HG03039 (cell line): Measurements from ENCODE around the gene TSPAN9.

Experiments
- ATAC-seq: cut with Tn5 transposase; IDR thresholded peaks from one replicate; pipeline ENCODE4 v1.9.1; 2021; ENCODE audit warnings: mild to moderate bottlenecking, moderate library complexity; ENCODE audit not compliant: unreplicated experiment

Gene TSPAN9, protein sequence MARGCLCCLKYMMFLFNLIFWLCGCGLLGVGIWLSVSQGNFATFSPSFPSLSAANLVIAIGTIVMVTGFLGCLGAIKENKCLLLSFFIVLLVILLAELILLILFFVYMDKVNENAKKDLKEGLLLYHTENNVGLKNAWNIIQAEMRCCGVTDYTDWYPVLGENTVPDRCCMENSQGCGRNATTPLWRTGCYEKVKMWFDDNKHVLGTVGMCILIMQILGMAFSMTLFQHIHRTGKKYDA

DNA sequence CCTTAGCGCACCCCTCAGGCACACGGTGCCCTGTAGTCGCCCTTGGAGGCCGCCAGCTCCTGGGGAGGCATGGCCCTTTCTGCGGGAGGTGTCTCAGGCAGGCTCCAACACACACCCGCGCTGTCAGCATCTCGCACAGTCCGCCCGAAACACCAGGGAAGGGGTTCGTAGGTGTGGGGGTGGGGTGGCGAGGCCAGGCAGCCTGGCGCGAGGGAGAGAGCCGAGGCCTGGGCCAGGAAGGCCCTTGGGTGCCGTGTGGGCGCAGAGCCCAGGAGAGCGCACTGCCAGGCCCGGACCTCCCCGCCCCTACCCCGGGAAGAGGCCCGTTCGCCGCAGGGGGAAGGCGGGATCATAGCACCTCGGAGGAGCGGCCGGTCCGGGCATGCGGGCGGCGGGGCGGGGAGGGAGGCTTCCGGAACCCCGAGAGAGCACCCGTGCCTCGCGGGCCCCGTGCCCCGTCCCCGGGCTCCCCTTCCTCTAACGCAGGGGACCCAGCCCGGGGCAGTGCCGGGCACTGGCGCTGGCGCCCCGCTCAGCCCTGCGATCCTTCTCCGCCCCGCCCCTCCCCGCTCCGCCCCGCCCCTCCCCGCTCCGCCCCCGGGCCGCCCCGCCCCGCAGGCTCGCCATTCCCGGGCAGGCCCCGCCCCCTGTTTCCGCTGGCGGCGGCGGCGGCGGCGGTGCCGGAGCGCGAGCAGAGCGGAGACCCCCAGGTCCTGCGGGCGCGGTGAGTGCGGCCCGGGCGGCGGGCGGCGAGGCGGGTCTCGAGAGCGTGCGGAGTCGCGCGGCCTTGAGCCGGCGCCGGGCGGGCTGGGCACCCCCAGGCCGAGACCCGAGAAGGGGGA, at the start of gene TSPAN9:
TSS of gene TSPAN9 (plus strand) at position 650 of the 842 bp plus-strand sequence. CDS start 123,815 bp downstream, outside the sequence.
- peak; percentile 62 for ATAC-seq

DNA sequence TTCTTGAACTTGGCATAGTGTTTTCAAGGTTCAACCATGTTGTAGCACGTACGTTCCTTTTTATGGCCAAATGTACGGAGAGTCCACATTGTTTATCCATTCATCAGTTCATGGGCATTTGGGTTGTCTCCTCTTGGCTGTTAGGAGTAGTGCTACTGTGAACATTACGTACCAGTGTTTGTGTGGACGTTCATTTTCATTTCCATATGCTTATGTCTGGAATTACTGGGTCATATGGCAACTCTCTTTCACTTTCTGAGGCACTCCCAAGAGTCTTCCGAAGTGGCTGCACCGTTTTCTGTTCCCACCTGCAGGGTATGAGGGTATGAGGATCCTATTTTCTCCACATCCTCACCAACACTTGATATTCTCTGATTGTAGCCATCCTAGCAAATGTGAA, 49.1 kb upstream of the TSPAN9 start:
- ATAC-seq = no peak

DNA sequence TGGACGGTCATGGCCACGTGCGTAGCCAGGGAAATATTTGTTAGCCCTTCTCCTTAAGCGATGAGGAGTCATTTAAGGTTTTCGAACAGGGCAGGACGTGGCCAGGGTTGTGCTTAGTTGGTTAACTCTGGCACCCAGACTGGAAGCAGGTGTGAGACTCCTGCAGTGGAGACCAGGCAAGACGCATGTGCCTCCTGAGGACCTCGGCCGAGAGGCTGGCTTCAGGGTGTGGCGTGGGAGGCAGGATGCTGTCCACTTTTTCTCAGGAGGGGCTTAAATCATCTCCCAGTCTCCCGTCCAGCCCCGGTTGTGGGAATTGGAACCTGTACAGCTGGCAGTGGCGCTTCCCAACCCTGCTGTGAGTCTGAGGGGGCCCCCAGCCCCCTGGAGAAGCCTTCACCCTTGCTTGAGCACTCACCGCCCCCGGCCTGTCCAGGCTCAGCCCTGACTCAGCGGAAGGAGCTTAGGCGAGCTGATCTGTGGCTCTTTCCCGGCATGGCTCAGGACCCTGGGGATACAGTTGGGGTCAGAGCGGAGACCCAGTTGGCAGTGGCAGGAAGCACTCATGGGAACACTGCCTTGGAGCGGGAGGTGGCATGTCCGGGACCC, 46.3 kb upstream of the TSPAN9 start:
- no peak for ATAC-seq

DNA sequence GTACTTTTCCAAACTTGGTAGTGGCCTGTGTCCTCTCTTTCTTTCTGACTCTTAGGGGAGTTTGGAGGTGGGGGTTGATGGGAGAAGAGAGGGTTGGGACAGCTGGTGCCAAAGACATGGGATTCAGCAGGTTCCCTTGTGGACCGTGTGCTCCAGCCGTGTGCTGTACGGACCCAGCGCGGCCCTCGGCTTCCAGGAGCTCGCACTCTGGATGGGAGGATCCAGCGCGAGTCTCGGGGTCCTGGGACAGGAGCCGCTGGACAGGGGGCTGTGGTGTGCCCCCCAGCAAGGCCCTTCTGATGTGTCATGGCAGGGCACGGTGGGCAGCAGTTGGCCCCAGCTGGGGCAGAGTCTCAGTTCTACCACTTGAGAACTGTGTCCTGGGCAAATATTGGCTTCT, 45.0 kb upstream of the TSPAN9 start:
- ATAC-seq = no peak

DNA sequence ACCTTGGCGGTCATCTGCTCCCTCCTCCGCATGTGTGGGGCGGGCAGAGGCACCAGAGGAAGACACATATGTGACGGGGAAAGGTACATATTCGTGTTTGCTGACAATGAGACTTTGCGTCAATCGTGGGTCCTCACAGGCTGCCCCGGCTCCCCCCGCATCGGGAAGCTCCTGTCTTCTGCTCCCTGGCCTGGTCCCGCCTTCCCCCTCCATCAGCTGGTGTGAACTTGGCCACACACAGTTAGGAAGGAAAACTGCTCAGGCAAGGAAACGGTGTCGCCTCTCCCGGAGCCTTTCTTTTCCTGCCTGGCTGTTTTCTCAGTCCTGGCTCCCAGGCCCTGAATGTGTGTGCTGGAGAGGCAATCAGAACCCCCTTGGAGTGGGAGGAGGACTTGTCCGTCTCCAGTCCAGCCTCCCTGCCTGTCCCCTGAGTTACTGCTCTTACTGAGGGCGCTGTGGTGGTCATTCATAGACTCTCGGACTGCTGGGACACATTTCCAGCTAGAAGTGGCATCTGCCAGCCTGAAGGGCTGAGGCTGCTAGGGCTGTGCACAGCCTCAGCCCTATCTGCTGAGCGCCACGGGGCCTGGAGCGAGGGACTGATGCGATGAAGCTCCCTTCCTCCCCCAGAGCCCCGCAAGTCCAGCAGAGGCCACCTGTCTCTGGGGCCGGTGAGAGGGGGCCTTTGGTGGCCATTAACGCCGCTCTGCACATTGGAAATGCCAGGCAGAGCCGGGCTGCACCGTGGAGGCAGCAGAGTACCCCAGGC, 44.2 kb upstream of the TSPAN9 start:
- no peak for ATAC-seq

DNA sequence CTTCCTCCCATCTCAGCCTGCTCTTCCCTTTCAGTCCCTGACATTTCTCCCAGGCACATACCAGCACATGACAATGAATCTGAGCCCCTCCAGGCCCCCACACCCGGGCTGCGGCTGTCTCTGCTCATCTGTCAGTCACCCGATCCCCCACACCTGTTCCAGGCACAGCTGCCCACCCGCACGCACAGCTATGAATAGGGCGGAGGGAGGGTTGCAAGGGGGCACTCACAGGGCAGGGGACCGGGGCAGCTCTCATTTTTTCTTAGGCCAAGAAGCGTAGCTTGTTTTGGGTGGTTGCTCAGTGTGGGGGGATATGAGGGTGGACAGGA, 43.7 kb upstream of the TSPAN9 start:
- ATAC-seq = no peak

DNA sequence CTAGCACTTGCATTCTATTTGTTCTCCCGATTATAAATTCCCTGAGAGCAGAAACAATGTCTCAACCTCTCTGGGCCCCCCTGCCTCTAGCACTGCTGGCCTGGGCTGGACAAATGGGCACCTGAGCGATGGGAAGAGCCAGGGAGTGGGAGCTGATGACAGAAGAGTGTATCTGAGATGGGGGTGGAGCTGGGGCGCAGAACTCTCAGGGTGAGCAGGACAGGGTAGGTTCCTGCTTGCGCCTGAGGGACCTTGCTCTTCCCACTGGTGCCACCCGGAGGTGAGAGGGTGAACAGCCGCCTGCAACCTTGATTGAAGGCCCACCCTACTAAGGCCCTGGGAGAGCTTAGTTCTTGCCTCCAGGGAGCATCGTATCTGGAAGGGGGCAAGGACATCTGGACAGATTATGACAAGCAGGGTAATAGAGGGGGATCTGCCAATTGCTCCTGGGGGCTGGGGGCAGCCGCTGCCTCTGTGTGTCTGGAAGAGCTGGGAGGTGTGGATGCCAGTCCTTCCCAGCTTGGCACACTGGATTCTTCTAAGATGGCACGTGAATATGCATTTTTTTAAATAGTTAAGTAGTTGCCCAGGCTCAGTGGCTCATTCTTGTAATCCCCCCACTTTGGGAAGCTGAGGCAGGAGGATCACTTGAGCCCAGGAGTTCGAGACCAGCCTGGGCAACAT, 43.0 kb upstream of the TSPAN9 start:
- peak; percentile 62 for ATAC-seq

DNA sequence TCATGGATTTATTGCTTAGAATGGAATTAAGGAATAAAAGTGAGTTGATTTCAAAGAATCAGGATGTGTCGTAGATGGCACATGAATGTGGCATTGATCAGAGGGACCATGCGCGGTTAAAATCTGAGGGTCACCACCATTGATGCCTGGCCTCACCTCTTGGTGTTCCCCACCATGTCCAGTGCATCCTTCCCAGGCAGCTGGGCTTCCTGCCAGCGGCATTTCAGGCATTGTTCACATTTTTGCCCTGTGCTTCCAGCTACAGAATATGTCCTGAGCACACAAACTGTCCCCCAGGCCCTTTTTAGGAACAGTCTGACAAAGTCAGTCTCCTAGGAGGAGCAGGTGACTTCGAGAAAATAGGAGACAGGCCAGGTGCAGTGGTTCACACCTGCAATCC, 42.0 kb upstream of the TSPAN9 start:
- no peak for ATAC-seq

DNA sequence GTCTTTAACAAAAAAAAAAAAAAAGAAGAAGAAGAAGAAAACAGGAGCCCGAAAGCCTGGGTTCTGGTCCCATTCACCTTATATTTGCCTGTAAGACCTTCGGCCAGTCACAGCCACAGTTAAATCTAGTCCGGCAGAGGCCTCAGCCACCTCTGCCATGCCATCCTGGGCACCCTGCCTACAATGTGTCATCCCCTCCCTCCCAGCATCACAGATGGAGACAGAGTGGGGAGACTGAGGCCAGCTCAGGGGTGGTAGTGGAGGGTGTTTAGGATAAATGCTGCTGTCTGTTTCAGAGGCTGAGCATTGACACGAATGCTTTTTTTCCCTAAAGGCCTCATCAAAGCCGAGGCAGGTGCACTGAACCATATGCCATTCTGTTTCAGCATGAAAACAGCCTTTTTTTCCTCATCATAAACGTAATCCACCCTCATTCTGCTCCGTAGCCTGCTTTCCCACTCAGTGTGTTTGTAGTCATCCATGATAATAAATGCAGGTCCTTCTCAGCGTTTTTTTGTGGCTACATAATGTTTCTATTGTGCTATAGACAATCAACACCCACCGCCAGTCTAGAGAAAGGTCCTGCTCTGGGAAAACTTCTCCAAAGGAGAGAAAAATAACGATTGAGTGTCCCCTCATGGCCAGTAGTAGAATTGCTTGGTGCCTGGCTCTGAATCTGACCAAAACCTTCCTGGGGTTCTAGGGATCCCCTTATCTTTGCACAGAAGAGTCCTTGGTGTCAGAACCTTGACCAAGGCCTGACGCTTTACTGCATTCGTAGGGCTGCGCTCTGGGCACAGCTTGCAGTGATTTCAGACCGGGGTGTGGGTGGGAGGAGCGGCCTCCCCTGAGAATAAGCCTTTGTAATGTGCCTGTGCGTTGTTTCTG, 41.1 kb upstream of the TSPAN9 start:
- no peak for ATAC-seq

DNA sequence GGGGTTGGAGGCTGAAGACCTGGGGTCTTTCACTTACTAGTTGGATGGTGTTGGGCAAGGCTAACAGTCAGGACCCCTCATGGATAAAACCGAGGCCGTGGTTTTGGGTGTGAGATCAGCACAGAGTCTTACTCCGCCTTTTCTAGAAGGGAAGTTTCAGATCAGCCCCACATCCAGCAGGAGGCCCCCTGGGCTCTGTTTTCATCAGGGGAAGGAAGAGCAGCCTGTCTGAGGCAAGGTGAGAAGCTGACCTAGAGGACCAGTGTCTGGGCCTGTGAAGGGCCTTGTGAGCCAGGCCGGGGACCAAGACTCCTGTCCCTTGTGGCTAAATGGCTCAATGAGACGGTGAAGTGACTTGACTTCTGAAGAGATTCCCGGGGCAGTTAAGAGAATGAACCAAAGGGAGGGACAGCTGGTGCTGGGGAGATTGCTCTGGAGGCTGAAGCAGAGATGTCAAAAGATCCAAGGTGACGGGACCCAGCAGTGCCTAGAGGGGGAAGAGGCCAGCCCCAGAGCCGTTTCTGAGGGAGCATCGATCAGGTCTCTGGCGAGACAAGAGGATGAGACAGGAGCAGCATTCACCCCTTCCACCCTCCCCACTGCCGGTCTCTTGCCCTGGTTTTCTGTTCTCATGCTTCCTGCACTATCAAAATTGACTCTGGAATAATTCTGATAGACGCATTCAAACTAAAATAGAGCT, 40.1 kb upstream of the TSPAN9 start:
- no peak for ATAC-seq

DNA sequence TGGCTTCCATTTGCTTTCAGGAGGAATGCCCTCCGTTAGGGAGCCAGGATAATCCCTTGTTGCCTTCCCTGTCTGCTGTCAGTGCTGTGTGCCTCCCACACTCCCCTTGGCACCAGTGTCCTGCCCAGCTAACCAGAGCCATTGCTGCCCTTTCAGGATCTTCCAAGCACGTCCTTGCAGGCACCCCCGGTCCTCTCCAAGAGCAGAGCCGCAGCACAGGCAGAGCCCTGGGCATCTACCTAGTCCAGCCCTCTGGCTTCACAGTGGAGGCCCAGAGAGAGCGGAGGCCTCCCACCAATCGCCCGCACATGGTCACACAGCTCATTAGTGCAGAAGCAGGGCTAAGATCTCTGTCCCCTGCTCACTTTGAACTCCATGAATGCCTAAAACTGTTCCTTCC, 39.0 kb upstream of the TSPAN9 start:
- no peak for ATAC-seq

DNA sequence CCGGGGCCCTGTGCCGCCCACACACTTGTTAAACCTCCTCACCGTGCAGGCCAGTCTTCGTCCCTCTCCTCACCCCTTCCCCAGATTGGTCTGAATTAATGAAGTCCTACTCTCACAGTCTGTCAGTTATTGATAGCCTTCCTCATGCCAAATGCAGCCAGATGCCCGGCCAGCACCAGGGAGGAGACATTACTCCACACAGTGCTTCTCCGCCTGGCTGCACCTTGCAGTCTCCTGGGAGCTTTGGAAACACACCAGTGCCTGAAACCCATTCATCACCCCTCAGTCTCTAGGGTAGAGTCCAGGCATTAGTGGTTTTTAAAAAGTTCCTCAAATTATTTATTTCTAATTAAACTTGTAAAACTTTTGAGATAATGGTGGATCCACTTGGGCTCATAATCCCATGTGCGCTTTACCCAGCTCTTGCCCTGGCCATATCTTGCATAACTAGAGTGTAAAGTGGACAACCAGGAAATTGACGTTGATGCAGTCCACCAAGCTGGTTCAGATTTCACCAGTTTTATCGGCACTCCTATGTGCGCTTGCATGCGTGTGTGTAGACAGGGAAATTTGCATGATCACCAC, 38.2 kb upstream of the TSPAN9 start:
- ATAC-seq = no peak

DNA sequence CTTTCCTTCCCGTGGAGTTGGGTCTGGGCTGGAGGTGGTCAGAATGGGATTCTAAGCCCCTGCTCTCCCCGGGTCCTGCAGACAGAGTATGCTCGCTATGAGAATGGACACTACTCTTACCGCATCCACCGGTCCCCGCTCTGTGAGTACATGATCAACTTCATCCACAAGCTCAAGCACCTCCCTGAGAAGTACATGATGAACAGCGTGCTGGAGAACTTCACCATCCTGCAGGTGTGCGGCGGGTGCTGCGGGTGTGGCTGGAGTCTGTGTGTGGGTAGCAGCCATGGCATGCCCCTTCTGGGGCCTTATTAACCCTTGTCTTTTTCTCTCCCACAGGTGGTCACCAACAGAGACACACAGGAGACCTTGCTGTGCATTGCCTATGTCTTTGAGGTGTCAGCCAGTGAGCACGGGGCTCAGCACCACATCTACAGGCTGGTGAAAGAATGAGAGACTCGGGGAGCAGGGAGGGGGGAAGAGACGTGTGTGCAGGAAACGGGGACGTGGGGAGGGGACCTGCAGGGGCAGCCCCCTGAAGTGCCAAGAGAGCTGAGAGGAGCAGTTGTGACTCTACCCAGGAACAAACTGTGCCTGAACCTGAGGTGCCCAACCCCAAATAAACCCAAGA, 37.0 kb upstream of the TSPAN9 start:
- no peak for ATAC-seq

DNA sequence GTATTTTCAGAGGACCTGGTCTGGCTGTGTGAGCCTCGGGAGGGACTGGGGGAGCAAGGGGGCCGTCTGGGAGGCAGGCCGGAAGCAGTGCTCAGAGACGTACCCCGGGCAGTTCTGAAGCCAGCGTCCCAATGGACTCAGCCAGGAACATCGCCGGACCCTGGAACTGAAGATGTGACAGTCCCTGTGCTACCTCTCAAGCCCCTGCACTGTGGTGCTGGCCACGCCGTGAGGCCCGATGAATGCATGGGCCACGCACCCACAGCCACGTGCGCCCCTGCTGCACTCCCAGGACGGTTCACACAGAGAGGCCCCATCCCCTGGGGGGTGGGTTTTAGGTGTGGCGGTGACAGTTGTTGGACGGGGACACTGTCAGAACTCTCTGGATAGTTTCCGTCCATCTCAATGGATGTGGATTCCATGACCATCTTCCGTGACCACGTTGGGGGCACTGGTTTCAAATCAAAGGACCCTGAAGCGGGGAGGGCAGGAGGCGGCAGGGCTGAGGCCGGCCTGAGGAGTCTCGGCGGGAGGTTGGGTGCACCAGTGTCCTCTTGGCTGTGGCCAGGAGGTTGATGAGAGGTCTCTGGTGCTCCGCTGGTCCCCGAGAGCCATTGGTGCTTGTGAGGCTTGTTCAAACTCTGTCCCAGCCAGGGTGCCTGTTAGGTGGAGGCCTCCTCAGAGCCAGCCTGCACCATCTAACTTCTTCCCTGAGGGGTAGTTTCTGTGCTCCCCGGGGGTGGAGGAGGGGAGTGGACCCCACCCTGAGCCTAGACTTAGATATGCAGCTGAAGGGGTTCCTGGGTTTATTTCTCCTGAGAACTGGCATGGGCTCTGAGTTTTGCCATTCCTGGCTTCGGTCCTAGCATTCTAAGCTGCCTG, 36.3 kb upstream of the TSPAN9 start:
- no peak for ATAC-seq

DNA sequence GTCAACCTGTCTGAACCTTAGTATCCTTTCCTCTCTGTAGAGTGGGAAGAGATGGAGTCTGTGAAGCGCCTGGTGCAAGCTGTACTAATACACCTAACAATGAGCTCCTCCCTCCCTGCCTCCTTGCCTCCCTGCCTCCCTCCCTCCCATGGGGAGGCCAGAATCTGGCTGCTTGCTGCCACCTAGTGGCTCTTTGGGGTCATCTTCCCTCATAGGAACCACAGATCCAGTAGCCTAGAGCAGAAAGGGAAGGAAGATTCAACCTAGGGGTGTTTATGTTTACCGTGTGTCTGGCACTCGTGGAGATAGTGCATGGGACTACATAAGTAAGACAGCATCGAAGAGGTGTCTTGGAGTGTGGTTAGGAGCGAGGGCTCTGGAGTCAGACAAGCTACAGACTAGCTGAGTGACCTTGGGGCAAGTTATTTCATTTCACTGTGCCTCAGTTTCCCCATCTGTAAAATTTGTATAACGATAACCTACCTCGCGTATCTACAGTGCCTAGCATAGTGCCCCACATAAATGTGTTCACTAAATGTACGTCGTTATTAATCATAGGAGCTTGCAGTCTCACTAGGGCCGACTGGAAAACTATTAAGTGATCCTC, 35.5 kb upstream of the TSPAN9 start:
- ATAC-seq = no peak

DNA sequence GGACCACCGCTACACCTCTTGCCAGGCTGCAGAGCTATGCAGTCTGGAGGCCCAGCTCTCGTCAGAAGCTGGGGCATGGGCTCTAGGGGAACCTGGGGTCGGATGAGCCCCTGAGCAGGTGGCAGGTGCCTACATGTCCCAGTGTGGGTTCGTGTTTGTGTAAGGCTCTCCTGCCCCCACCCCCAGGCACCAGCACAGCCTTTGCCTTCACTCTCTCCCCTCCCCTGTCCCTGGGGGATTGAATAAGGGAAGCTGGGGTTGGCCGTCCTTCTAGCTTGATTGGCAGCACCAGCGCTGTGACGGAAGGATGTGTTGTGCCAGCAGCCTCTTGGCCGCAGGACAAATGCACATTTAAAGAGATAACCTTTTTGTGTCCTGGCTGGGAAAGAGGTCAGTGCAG, 34.8 kb upstream of the TSPAN9 start:
- ATAC-seq = no peak

DNA sequence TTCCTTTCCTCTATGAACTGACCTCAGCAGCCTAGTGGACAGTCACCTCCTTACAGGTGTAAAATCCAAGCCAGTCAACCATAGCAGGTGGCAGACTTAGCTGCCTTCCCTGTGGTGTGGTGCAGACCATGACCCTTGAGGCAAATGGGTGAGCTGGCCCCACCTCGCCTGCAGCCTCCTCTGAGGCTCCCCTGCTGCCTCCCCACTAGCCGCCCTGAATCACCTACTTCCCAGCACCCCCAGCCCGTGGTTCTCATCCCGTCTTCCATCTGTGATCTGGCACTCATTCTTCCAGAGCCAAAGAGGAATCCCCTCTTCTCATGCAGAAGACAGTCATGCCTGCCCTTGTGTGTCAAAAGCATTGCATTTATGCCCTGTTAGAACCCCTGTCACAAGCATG, 34.4 kb upstream of the TSPAN9 start:
- no peak for ATAC-seq
